ENCODE measurements around the gene ARMC12. TPM values are rescaled to one million over a fixed set of nuclear protein-coding genes. Genes with fewer than 3 reads are reported as not detected.

ARMC12 gene
- total and polyA plus RNA-seq, 2 of the 13 experiments (the other 11 are each of a cell fraction or from before 2014, with no cell fraction given) = 1.3 TPM; not detected in 1

GRCh38 chr6:35731414-35731735 lies 5.5 kb upstream of the ARMC12 start (continued):
- no peak for TF ChIP-seq PBX2 (CRISPR knock-in tag; IDR thresholded peaks at IDR 0.05)
- no peak for TF ChIP-seq TRIM24 (CRISPR knock-in tag; IDR thresholded peaks at IDR 0.05)
- no peak for TF ChIP-seq ZFP37 (CRISPR knock-in tag; IDR thresholded peaks at IDR 0.05; ENCODE audit: borderline replicate concordance)
- TF ChIP-seq HDAC2 (CRISPR knock-in tag; IDR thresholded peaks at IDR 0.05) = no peak
- TF ChIP-seq ZNF382 (CRISPR knock-in tag; IDR thresholded peaks at IDR 0.05; ENCODE audit: borderline replicate concordance) = no peak
- 0 out of 2 replicates have a peak, but pooled peaks have one; percentile 15 for TF ChIP-seq TGIF2 (CRISPR knock-in tag; IDR thresholded peaks at IDR 0.05)
- no peak for TF ChIP-seq ZFP36L2 (CRISPR knock-in tag; IDR thresholded peaks at IDR 0.05)
- TF ChIP-seq ZFP62 (CRISPR knock-in tag; IDR thresholded peaks at IDR 0.05) = no peak
- TF ChIP-seq SOX5 (CRISPR knock-in tag; IDR thresholded peaks at IDR 0.05; ENCODE audit: borderline replicate concordance) = no peak
- TF ChIP-seq ZNF790 (CRISPR knock-in tag; IDR thresholded peaks at IDR 0.05; ENCODE audit: borderline replicate concordance) = no peak
- no peak for TF ChIP-seq TRIM22 (IDR thresholded peaks at IDR 0.05)
- TF ChIP-seq RXRB (CRISPR knock-in tag; IDR thresholded peaks at IDR 0.05; ENCODE audit: borderline replicate concordance) = no peak
- TF ChIP-seq E2F2 (CRISPR knock-in tag; IDR thresholded peaks at IDR 0.05; ENCODE audit: borderline replicate concordance) = no peak
- TF ChIP-seq MTA1 (CRISPR knock-in tag; IDR thresholded peaks at IDR 0.05; ENCODE audit: borderline replicate concordance) = no peak
- TF ChIP-seq KDM1A (CRISPR knock-in tag; IDR thresholded peaks at IDR 0.05) = peak; percentile 85
- no peak for TF ChIP-seq TAF1 (CRISPR knock-in tag; IDR thresholded peaks at IDR 0.05)
- TF ChIP-seq DRAP1 (CRISPR knock-in tag; IDR thresholded peaks at IDR 0.05) = peak; percentile 38; the same call in 1 of the 2 replicates
- 0 out of 2 replicates have a peak, but pooled peaks have one; percentile 77 for TF ChIP-seq ARID2 (CRISPR knock-in tag; IDR thresholded peaks at IDR 0.05; ENCODE audit: borderline replicate concordance)
- TF ChIP-seq FOXK1 (CRISPR knock-in tag; IDR thresholded peaks at IDR 0.05; ENCODE audit: borderline replicate concordance, low read depth) = no peak
- no peak for TF ChIP-seq NFATC3 (CRISPR knock-in tag; IDR thresholded peaks at IDR 0.05)
- no peak for TF ChIP-seq BHLHE40 (IDR thresholded peaks at IDR 0.05; ENCODE audit: low read length)
- TF ChIP-seq SRSF1 (optimal IDR thresholded peaks at IDR 0.05; ENCODE audit: low read depth, low read length) = peak; percentile 61
- TF ChIP-seq HNRNPK (IDR thresholded peaks at IDR 0.05; ENCODE audit: low read depth, low read length, poor library complexity, severe bottlenecking) = no peak
- TF ChIP-seq CSRNP2 (CRISPR knock-in tag; conservative IDR thresholded peaks at IDR 0.05; ENCODE audit: low read depth) = no peak
- peak; percentile 63 for TF ChIP-seq CREM (IDR thresholded peaks at IDR 0.05)
- no peak for TF ChIP-seq CREM (CRISPR knock-in tag; IDR thresholded peaks at IDR 0.05)
- peak; percentile 72 for TF ChIP-seq TAF15 (IDR thresholded peaks at IDR 0.05; ENCODE audit: low read depth, low read length, poor library complexity, severe bottlenecking)

All from HepG2 (cell line).